ENCODE data around the gene CAMTA1.

The CAMTA1 gene

DNA sequence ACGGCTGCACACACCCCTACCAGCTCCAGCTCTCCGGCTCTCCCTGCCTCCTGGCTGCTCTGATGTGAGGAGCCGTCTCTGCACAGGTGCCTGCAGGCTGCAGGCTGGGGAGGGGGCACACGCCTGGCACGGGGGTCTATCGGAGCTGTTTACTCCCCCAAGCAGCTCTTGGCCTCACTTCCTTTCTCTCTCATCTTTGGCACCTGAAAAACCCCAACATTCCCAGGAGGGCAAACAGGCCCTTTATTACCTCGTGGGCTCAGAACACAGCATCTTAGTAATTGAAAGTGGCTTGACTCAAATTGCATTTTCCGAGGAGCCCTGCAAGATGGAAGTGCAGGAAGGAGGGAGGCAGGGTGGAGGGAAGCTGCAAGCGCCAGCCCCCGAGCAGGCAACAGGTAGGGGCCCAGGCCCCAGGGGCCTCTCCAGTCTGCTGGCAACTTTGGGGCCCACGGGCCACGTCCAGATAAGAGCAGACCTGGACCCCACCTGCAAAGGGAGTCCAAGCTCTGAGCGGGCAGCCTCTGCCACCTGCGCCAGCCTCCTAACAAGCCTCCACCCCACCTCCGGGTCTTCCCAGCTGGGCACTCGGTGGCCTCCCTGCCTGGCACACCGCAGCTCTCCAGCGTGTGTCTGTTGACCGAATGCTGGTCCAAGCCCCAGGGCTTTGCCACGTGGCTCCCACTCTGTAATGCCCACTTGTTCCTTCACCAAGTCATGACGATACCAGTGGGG is 722.2 kb downstream of the CAMTA1 start:
- H3K4me3 ChIP-seq (ENCODE audit: low read depth, low read length) = no peak overlapping the region
- TF ChIP-seq CTCF (IDR thresholded peaks at IDR 0.05; ENCODE audit: low read depth, low read length, missing control alignments) = no peak
- no peak for DNase-seq (ENCODE audit: low read depth)

DNA sequence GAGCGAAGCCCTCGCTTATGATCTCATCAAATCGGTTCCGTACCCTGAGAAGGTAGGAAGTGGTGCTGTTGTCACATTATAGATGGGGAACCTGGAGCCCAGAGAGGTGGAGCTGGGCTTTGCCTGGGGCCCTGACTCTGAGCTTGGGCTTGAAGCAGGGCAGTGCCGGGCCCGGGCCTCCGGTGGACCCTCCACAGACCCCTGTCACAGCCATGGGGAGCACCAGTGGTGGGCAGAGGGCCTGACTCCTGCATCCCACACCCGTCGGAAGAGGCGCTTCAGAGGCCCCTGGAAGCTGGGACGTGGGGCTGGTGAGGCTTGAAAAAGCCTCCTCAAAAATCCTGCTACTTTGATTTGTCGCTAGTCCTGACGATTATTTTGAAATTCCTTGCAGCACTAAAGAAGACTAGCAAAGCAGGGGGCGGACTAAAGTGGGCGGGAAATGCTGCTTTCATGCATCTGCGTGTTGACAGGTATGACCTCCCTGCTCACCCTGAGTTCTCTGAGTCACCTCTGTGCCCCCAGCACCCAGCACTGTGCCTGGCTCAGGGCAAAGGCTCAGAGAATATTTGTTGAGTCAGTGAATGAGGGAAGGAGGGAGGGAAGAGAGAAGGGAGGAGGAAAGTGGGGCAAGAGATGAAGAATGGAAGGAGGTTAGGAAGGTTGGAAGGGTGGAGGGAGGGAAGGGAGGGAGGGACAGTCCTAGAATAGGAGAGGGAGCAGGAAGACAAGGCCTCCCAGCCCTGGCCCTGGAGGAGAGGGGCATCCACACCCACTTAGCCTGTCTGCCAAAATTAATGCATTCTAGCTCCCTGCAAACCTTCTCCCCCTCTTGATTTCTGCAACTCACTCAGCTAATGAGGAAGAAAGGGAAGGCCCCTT is 723.0 kb downstream of the CAMTA1 start:
- TF ChIP-seq CTCF (IDR thresholded peaks at IDR 0.05; ENCODE audit: low read depth, low read length, missing control alignments) = no peak
- no peak for DNase-seq (ENCODE audit: low read depth)
- no peak overlapping the region for H3K4me3 ChIP-seq (ENCODE audit: low read depth, low read length)

- H3K4me3 ChIP-seq (ENCODE audit: low read depth, low read length) = no peak overlapping the region
- no peak for DNase-seq (ENCODE audit: low read depth)
- TF ChIP-seq CTCF (IDR thresholded peaks at IDR 0.05; ENCODE audit: low read depth, low read length, missing control alignments) = no peak
Observed at GRCh38 chr1:7508934-7509519, 723.8 kb downstream of the CAMTA1 start.

DNA sequence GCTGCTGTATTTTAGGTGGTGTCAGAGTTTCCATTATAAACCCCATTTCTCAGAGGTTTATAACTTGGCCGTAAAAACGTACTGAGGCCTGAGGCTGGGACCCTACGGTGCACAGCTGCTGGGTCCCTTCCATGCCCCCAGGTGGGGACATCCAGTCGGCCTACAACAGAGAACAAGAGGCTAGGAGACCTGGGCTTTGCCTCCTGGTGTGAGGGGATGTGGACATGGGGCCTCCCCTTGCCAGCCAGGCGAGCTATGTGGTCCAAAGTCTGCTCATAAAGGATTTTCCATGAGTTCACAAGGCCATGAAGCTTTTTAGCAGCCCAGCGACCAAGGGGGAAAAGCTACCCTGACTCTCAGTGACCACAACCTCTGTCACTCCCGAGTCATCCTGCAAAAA is 724.3 kb downstream of the CAMTA1 start:
- no peak overlapping the region for H3K4me3 ChIP-seq (ENCODE audit: low read depth, low read length)
- TF ChIP-seq CTCF (IDR thresholded peaks at IDR 0.05; ENCODE audit: low read depth, low read length, missing control alignments) = no peak
- DNase-seq (ENCODE audit: low read depth) = no peak

GRCh38 chr1:7510389-7510931 is 725.2 kb downstream of the CAMTA1 start:
- no peak overlapping the region for H3K4me3 ChIP-seq (ENCODE audit: low read depth, low read length)
- DNase-seq (ENCODE audit: low read depth) = no peak
- TF ChIP-seq CTCF (IDR thresholded peaks at IDR 0.05; ENCODE audit: low read depth, low read length, missing control alignments) = no peak

GRCh38 chr1:7511381-7511780 is 726.1 kb downstream of the CAMTA1 start:
- no peak overlapping the region for H3K4me3 ChIP-seq (ENCODE audit: low read depth, low read length)
- DNase-seq (ENCODE audit: low read depth) = no peak
- no peak for TF ChIP-seq CTCF (IDR thresholded peaks at IDR 0.05; ENCODE audit: low read depth, low read length, missing control alignments)

Measured in GM12864 (cell line).